Trophoblast cell (in vitro differentiated cells and primary cell): Measurements from ENCODE around the gene ARRDC1.
A peak's percentile ranks its signal among the peaks of the same experiment; 100 is the strongest.

Experiments
- DNase-seq, 2 donors: peaks; one replicate each; pipeline ENCODE4 v3.0.0-alpha.2; 2016
- H2AFZ ChIP-seq: 2 replicates; pipeline ENCODE4 v1.6.1; 2013; ENCODE audit warnings: low read length, moderate library complexity, mild to moderate bottlenecking; ENCODE audit not compliant: insufficient read depth, poor library complexity
- H2AK5ac ChIP-seq: 2 replicates; pipeline ENCODE4 v1.6.1; 2013; ENCODE audit warnings: mild to moderate bottlenecking, low read length
- H2BK120ac ChIP-seq: 2 replicates; pipeline ENCODE4 v1.6.1; 2013; ENCODE audit warnings: low read length, mild to moderate bottlenecking, moderate library complexity; ENCODE audit not compliant: insufficient read depth, poor library complexity
- H2BK12ac ChIP-seq: 2 replicates; pipeline ENCODE4 v1.6.1; 2013; ENCODE audit warnings: mild to moderate bottlenecking, low read length, moderate library complexity
- H2BK5ac ChIP-seq: 2 replicates; pipeline ENCODE4 v1.6.1; 2013; ENCODE audit warnings: low read length, low read depth, moderate library complexity, mild to moderate bottlenecking; ENCODE audit not compliant: poor library complexity
- H3K14ac ChIP-seq: 2 replicates; pipeline ENCODE4 v1.6.1; 2013; ENCODE audit warnings: mild to moderate bottlenecking, low read length
- H3K18ac ChIP-seq: 2 replicates; pipeline ENCODE4 v1.6.1; 2013; ENCODE audit warnings: mild to moderate bottlenecking, low read length
- H3K23ac ChIP-seq: 2 replicates; pipeline ENCODE4 v1.6.1; 2013; ENCODE audit warnings: low read length
- H3K27ac ChIP-seq: 2 replicates; pipeline ENCODE4 v1.5.1; 2013; ENCODE audit warnings: low read depth, mild to moderate bottlenecking, inconsistent platforms, low read length, moderate library complexity
- H3K27me3 ChIP-seq: 2 replicates; pipeline ENCODE4 v1.6.1; 2013; ENCODE audit warnings: inconsistent platforms, mild to moderate bottlenecking, low read length, moderate library complexity; ENCODE audit not compliant: insufficient read depth
- H3K36me3 ChIP-seq, 2 experiments: 1 replicate in 1 of 2; 2 replicates in 1 of 2; pipeline ENCODE4 v1.6.1; 2013; ENCODE audit warnings: low read length in 2 of 2, mild to moderate bottlenecking in 2 of 2, moderate library complexity in 1 of 2; ENCODE audit not compliant: insufficient read depth in 2 of 2, control insufficient read depth in 1 of 2
- H3K4ac ChIP-seq: 2 replicates; pipeline ENCODE4 v1.6.1; 2013; ENCODE audit warnings: low read depth, mild to moderate bottlenecking, low read length, moderate library complexity
- H3K4me1 ChIP-seq, 2 experiments: 1 replicate in 1 of 2; 2 replicates in 1 of 2; pipeline ENCODE4 v1.6.1; 2013; ENCODE audit warnings: low read length in 2 of 2, mild to moderate bottlenecking in 2 of 2, moderate library complexity in 1 of 2; ENCODE audit not compliant: insufficient read depth in 2 of 2, control insufficient read depth in 1 of 2
- H3K4me2 ChIP-seq: 2 replicates; pipeline ENCODE4 v1.6.1; 2013; ENCODE audit warnings: inconsistent platforms, mild to moderate bottlenecking, low read length, moderate library complexity
- H3K4me3 ChIP-seq: 2 replicates; pipeline ENCODE4 v1.5.1; 2013; ENCODE audit warnings: mild to moderate bottlenecking, low read depth, low read length, inconsistent platforms
- H3K79me1 ChIP-seq: one replicate; pipeline ENCODE4 v1.6.1; 2013; ENCODE audit warnings: low read length
- H3K79me2 ChIP-seq: 2 replicates; pipeline ENCODE4 v1.6.1; 2013; ENCODE audit warnings: low read length, mild to moderate bottlenecking; ENCODE audit not compliant: control insufficient read depth, insufficient read depth, poor library complexity
- H3K9ac ChIP-seq: 2 replicates; pipeline ENCODE4 v1.6.1; 2013; ENCODE audit warnings: mild to moderate bottlenecking, low read length
- H3K9me3 ChIP-seq: 2 replicates; pipeline ENCODE4 v1.6.1; 2013; ENCODE audit warnings: low read depth, mild to moderate bottlenecking, control low read depth, inconsistent platforms, low read length; ENCODE audit not compliant: insufficient read depth
- H4K12ac ChIP-seq: 2 replicates; pipeline ENCODE4 v1.6.1; 2013; ENCODE audit warnings: low read depth, mild to moderate bottlenecking, low read length, moderate library complexity
- H4K8ac ChIP-seq: 2 replicates; pipeline ENCODE4 v1.6.1; 2013; ENCODE audit warnings: low read depth, mild to moderate bottlenecking, low read length, moderate library complexity
- H4K91ac ChIP-seq: one replicate; pipeline ENCODE4 v1.6.1; 2013; ENCODE audit warnings: low read depth, mild to moderate bottlenecking, low read length, moderate library complexity
- WGBS: extraction: QIAGEN DNeasy Blood & Tissue Kit; methylation state at CpG from one replicate; pipeline ENCODE4 v1.1.7; 2013; ENCODE audit warnings: missing lambda C conversion rate; ENCODE audit not compliant: insufficient read length, insufficient coverage; ENCODE audit errors: extremely low coverage; 5-methylcytosine and 5-hydroxymethylcytosine counted together

ARRDC1 gene

DNA sequence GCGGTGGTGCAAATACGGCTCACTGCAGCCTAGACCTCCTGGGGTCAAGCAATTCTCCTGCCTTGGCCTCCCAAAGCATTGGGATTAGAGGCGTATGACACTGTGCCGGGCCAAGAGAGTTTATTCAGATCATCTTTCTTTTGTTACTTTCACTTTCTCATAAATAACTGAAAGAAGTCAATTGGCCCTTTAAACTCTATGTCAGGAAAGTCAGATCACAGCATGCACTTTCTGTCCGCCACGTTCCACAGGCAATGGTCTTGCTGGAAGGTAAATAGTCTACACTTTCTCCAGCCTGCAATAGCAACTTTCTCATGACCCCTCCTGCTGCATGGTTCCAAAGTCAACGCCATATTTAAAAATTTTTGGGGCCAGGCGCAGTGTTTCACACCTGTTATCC is 6.5 kb upstream of the ARRDC1 start:
- no peak overlapping the region for H3K4me3 ChIP-seq
- H3K79me2 ChIP-seq: no peaks in the 10 kb centered on the region
- H3K18ac ChIP-seq: no peak overlapping the region
- no peaks in the 10 kb centered on the region for H3K79me1 ChIP-seq
- H4K91ac ChIP-seq: no peak overlapping the region
- no peaks in the 10 kb centered on the region for H3K27me3 ChIP-seq
- H2BK120ac ChIP-seq: no peak overlapping the region
- no peak overlapping the region for H2AFZ ChIP-seq
- no peak overlapping the region for H2BK12ac ChIP-seq
- WGBS: no CpG with 5 or more reads among the region's 8 CpGs
- no peaks in the 10 kb centered on the region for H3K9me3 ChIP-seq
- no peak overlapping the region for H3K4me2 ChIP-seq
- H3K4me1 ChIP-seq: no peaks in the 10 kb centered on the region
- no peak overlapping the region for H3K14ac ChIP-seq
- DNase-seq: no peak
- H3K4ac ChIP-seq: no peak overlapping the region
- H3K23ac ChIP-seq: no peak overlapping the region
- H3K36me3 ChIP-seq: no peaks in the 10 kb centered on the region
- H4K8ac ChIP-seq: no peak overlapping the region
- no peak overlapping the region for H2BK5ac ChIP-seq
- no peak overlapping the region for H4K12ac ChIP-seq
- no peak overlapping the region for H3K9ac ChIP-seq
- H2AK5ac ChIP-seq: no peak overlapping the region
- H3K27ac ChIP-seq: no peak overlapping the region

GRCh38 chr9:137602661-137603060 is 2.8 kb upstream of the ARRDC1 start:
- Histone ChIP-seq H3K9me3 (peaks cover 2% of the 10 kb centered on the region), H3K4me2 (no peak overlapping the region), H3K9ac (no peak overlapping the region), H3K79me1 (peaks cover 6% of the 10 kb centered on the region), H4K12ac (no peak overlapping the region), H2BK5ac (no peak overlapping the region), H3K14ac (no peak overlapping the region), H2BK120ac (no peak overlapping the region), H2BK12ac (no peak overlapping the region), H3K36me3 (no peaks in the 10 kb centered on the region), H3K27me3 (no peaks in the 10 kb centered on the region), H2AFZ (no peak overlapping the region), H3K18ac (no peak overlapping the region), H3K27ac (no peak overlapping the region), H2AK5ac (no peak overlapping the region), H3K4me3 (no peak overlapping the region), H4K8ac (no peak overlapping the region), H3K4ac (no peak overlapping the region), H3K4me1 (peaks cover 9 to 14% of the 10 kb centered on the region in 2 experiments), H4K91ac (no peak overlapping the region), H3K23ac (no peak overlapping the region), H3K79me2 (peaks cover 6% of the 10 kb centered on the region)
- WGBS: no CpG with 5 or more reads among the region's 3 CpGs
- DNase-seq: no peak

- no peak overlapping the region for H4K12ac ChIP-seq
- H3K9me3 ChIP-seq: peaks cover 2% of the 10 kb centered on the region
- H2AFZ ChIP-seq: no peak overlapping the region
Measured at GRCh38 chr9:137603879-137604278, 1.6 kb upstream of the ARRDC1 start.

DNA sequence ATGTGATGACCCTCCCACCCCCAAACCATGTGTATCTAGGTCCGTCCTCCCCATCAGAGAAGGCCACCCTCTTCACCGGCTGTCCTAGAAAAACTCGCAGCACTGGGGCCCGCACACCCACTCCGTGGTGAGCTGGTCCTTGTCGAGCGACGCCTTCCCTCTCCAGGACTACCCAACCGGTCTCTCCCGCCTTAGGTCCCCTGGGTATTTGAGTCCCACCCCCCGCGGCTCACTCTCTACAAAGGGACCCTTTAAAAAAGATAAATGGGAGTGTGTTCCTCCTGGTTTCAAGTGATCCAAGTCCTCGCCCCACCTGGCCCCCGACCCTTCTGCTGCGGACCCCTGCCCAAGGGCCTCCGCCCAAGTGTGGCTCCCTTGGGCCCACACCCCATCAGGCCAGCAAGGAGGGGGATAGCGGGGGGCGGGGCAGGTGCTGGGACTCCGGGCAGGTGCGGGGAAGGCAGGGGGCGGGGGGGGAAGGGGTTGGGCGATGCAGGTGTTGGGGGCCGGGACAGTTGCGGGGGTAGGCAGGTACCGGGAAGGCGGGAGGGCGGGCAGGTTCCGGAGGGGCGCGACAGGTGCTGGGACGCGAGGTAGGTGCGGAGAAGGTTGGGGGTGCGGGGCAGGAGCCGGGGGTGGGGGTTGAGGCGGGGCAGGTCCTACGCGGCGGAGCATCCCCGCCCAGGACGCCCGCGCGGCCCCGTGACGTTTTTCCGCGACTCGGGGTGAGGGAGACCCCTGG is 970 bp upstream of the ARRDC1 start:
- H2BK5ac ChIP-seq: no peak overlapping the region
- no peak overlapping the region for H4K91ac ChIP-seq
- no peak overlapping the region for H3K14ac ChIP-seq
- H3K18ac ChIP-seq: no peak overlapping the region
- peaks cover 6% of the 10 kb centered on the region for H3K79me2 ChIP-seq
- H4K8ac ChIP-seq: no peak overlapping the region
- H3K23ac ChIP-seq: peak overlapping the region; percentile 87
- H3K36me3 ChIP-seq: peaks cover 0 to 2% of the 10 kb centered on the region in 2 experiments
- peak overlapping the region; percentile 59 for H3K4me2 ChIP-seq
- H3K27ac ChIP-seq: no peak overlapping the region
- H4K12ac ChIP-seq: no peak overlapping the region
- H3K4me3 ChIP-seq: peak overlapping the region; percentile 60
- H3K9ac ChIP-seq: no peak overlapping the region
- no peak overlapping the region for H2AK5ac ChIP-seq
- H2BK12ac ChIP-seq: no peak overlapping the region
- no peak for DNase-seq
- peaks cover 6% of the 10 kb centered on the region for H3K79me1 ChIP-seq
- peaks cover 9 to 14% of the 10 kb centered on the region in 2 experiments for H3K4me1 ChIP-seq
- no peak overlapping the region for H3K4ac ChIP-seq
- no CpG with 5 or more reads among the region's 49 CpGs for WGBS
- no peak overlapping the region for H2AFZ ChIP-seq
- H3K9me3 ChIP-seq: peaks cover 2% of the 10 kb centered on the region
- no peak overlapping the region for H2BK120ac ChIP-seq
- H3K27me3 ChIP-seq: no peaks in the 10 kb centered on the region

More at GRCh38 chr9:137603879-137604278, 1.6 kb upstream of the ARRDC1 start:
- Histone ChIP-seq H4K8ac (no peak overlapping the region), H3K4me1 (peaks cover 9 to 14% of the 10 kb centered on the region in 2 experiments), H3K79me1 (peaks cover 6% of the 10 kb centered on the region), H3K27me3 (no peaks in the 10 kb centered on the region), H2AK5ac (no peak overlapping the region), H4K91ac (no peak overlapping the region), H3K23ac (peak overlapping the region; percentile 87), H2BK5ac (no peak overlapping the region), H3K4me2 (no peak overlapping the region), H3K4me3 (peak overlapping the region; percentile 10), H3K79me2 (peaks cover 6% of the 10 kb centered on the region), H3K4ac (no peak overlapping the region), H2BK12ac (no peak overlapping the region), H3K18ac (no peak overlapping the region), H3K36me3 (peaks cover 0 to 2% of the 10 kb centered on the region in 2 experiments), H3K27ac (no peak overlapping the region), H3K9ac (no peak overlapping the region), H2BK120ac (no peak overlapping the region), H3K14ac (no peak overlapping the region)
- WGBS: no CpG with 5 or more reads among the region's 13 CpGs
- DNase-seq: no peak
